HUES64 (cell line): ENCODE measurements around the gene MAP3K9.

ENCODE experiments used
- H3K27ac ChIP-seq: 2 replicates; pipeline ENCODE4 v1.7.0; 2013; ENCODE audit warnings: low read depth, low read length, inconsistent platforms
- H3K27me3 ChIP-seq: 2 replicates; pipeline ENCODE4 v1.6.1; 2013; ENCODE audit warnings: mild to moderate bottlenecking, low read length; ENCODE audit not compliant: insufficient read depth
- H3K36me3 ChIP-seq: 2 replicates; pipeline ENCODE4 v1.6.1; 2013; ENCODE audit warnings: mild to moderate bottlenecking, low read length; ENCODE audit not compliant: insufficient read depth
- H3K4me1 ChIP-seq: 2 replicates; pipeline ENCODE4 v1.6.1; 2013; ENCODE audit warnings: mild to moderate bottlenecking, low read length, moderate library complexity; ENCODE audit not compliant: insufficient read depth
- H3K4me3 ChIP-seq: 2 replicates; pipeline ENCODE4 v1.5.1; 2013; ENCODE audit warnings: mild to moderate bottlenecking, low read length, moderate library complexity
- H3K9ac ChIP-seq: 2 replicates; pipeline ENCODE4 v1.6.1; 2013; ENCODE audit warnings: mild to moderate bottlenecking, low read depth, low read length
- H3K9me3 ChIP-seq: 2 replicates; pipeline ENCODE4 v1.6.1; 2013; ENCODE audit warnings: low read depth, low read length; ENCODE audit not compliant: insufficient read depth
- WGBS: fragments of 150-250, 120-280 bp; methylation state at CpG from one replicate; pipeline ENCODE4 v1.1.7; 2013; ENCODE audit warnings: missing lambda C conversion rate; 5-methylcytosine and 5-hydroxymethylcytosine counted together

The MAP3K9 gene

GRCh38 chr14:70782361-70782760 is 27.0 kb downstream of the MAP3K9 start:
- Histone ChIP-seq H3K27ac (no peak overlapping the region), H3K36me3 (peaks cover 6% of the 10 kb centered on the region; the same call in 1 of the 2 replicates)

DNA sequence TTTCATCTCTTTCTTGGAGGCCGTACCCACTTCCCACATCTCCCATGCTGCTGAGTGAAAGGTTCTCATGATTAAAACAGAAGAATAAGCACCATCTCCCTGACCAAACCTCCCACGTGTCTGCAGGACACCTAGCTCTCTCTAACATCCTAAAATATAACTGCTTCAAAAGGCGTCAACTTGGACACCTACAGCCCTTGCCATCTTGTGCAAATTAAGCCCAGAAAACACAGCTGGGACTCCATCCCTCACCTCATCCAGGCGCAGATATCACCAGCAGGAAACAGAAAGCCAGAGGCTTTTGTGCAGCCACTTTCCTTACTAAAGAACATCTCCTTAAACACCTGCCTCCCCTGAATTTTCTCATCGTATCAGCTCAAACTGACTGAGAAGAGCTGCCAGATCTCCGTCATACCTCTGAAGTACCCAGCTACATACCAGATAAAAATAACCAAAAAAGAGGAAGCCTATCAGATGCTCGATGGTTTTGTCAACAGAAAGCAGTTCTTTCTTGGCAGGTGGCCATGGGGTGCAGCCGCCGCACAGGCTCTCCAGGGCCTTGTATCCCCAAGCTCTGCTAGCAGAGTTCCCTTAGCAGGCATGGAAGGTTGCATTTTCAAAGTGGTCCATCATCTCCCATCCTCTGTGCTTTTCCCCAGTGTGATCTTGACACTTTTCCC is 28.8 kb downstream of the MAP3K9 start:
- no peak overlapping the region for H3K4me3 ChIP-seq
- no peaks in the 10 kb centered on the region for H3K4me1 ChIP-seq
- 91% methylated on average over 9 of the region's 9 CpGs for WGBS
- H3K9ac ChIP-seq = no peak overlapping the region
- no peaks in the 10 kb centered on the region for H3K36me3 ChIP-seq
- H3K27ac ChIP-seq = no peak overlapping the region
- H3K9me3 ChIP-seq = no peaks in the 10 kb centered on the region
- no peaks in the 10 kb centered on the region for H3K27me3 ChIP-seq

More at GRCh38 chr14:70782361-70782760, 27.0 kb downstream of the MAP3K9 start:
- no peak overlapping the region for H3K4me3 ChIP-seq
- H3K9me3 ChIP-seq = no peaks in the 10 kb centered on the region
- 100% methylated on average over 2 of the region's 2 CpGs for WGBS
- H3K9ac ChIP-seq = no peak overlapping the region
- H3K4me1 ChIP-seq = no peaks in the 10 kb centered on the region
- H3K27me3 ChIP-seq = no peaks in the 10 kb centered on the region

- Histone ChIP-seq H3K36me3 (no peaks in the 10 kb centered on the region), H3K4me1 (no peaks in the 10 kb centered on the region), H3K9me3 (no peaks in the 10 kb centered on the region), H3K27me3 (no peaks in the 10 kb centered on the region), H3K9ac (no peak overlapping the region), H3K4me3 (no peak overlapping the region), H3K27ac (no peak overlapping the region)
- WGBS = 94% methylated on average over 4 of the region's 4 CpGs
These were observed 29.6 kb downstream of the MAP3K9 start for GRCh38 chr14:70779667-70780066.

GRCh38 chr14:70776197-70776596 is 33.1 kb downstream of the MAP3K9 start:
- Histone ChIP-seq H3K9ac (no peak overlapping the region), H3K27ac (no peak overlapping the region), H3K9me3 (no peaks in the 10 kb centered on the region), H3K4me3 (no peak overlapping the region), H3K36me3 (no peaks in the 10 kb centered on the region), H3K27me3 (no peaks in the 10 kb centered on the region), H3K4me1 (peaks cover 14% of the 10 kb centered on the region)
- 100% methylated on average over 1 of the region's 2 CpGs for WGBS

GRCh38 chr14:70773182-70773862 is 36.0 kb downstream of the MAP3K9 start:
- no peak overlapping the region for H3K9ac ChIP-seq
- no peaks in the 10 kb centered on the region for H3K27me3 ChIP-seq
- H3K4me1 ChIP-seq = peaks cover 18% of the 10 kb centered on the region
- no peaks in the 10 kb centered on the region for H3K9me3 ChIP-seq
- no peak overlapping the region for H3K4me3 ChIP-seq
- peaks cover 5% of the 10 kb centered on the region; the same call in 1 of the 2 replicates for H3K36me3 ChIP-seq
- 93% methylated on average over 3 of the region's 3 CpGs for WGBS
- H3K27ac ChIP-seq = no peak overlapping the region

DNA sequence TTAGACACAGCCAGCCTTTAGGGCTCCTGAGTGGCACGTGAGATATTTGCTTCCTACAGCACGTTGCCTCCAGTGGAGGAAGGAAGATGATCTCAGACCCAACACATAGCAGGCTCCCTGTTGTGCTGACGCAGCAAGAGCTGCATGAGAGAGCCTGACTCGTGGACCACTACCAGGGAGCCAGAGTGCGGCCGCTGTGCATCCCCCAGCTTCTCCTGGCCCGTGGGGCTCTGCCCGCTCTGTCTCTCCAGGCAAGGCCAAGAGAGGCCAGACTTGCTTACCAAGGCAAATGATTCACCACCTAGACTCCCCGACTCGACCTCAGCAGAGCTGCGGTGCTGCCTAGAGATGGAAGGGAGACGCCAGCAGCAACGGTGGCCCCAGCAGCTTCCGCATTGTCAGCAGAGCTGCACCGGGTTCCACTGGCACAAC is 37.5 kb downstream of the MAP3K9 start:
- 58% methylated on average over 15 of the region's 15 CpGs for WGBS
- Histone ChIP-seq H3K9me3 (no peaks in the 10 kb centered on the region), H3K9ac (peak overlapping the region; percentile 30; the same call in 1 of the 2 replicates)

GRCh38 chr14:70770490-70770889 is 38.8 kb downstream of the MAP3K9 start:
- Histone ChIP-seq H3K4me1 (peaks cover 19% of the 10 kb centered on the region), H3K36me3 (peaks cover 5% of the 10 kb centered on the region; the same call in 1 of the 2 replicates), H3K27me3 (no peaks in the 10 kb centered on the region), H3K4me3 (no peak overlapping the region), H3K9ac (no peak overlapping the region), H3K9me3 (no peaks in the 10 kb centered on the region), H3K27ac (no peak overlapping the region)
- 94% methylated on average over 6 of the region's 7 CpGs for WGBS

More for the DNA sequence above, 37.5 kb downstream of the MAP3K9 start:
- Histone ChIP-seq H3K4me3 (no peak overlapping the region), H3K36me3 (peaks cover 5% of the 10 kb centered on the region; the same call in 1 of the 2 replicates), H3K27me3 (no peaks in the 10 kb centered on the region), H3K4me1 (peaks cover 19% of the 10 kb centered on the region), H3K27ac (0 out of 2 replicates have a peak overlapping the region, but pooled peaks have one; percentile 31)

DNA sequence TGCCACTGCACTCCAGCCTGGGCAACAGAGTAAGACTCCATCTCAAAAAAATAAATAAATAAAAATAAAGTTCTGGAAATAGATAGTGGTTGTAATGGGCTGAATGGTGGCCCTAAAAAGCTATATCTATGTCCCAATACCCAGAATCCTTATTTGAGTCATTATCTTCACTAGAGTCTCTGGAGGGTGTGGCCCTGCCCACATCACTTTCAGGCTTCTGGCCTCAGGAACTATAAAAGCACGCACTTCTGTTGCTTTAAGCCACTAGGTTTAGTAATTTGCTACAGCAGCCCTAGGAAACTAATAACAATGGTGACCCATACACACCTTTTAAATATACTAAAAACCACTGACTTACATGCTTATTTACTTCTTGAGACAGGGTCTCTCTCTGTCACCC is 49.9 kb downstream of the MAP3K9 start:
- Histone ChIP-seq H3K4me3 (no peak overlapping the region), H3K9me3 (no peaks in the 10 kb centered on the region), H3K4me1 (no peaks in the 10 kb centered on the region), H3K36me3 (peaks cover 49% of the 10 kb centered on the region), H3K27me3 (no peaks in the 10 kb centered on the region), H3K9ac (no peak overlapping the region), H3K27ac (no peak overlapping the region)
- WGBS = 94% methylated on average over 1 of the region's 1 CpG

GRCh38 chr14:70755655-70756054 is 53.7 kb downstream of the MAP3K9 start:
- H3K4me3 ChIP-seq = no peak overlapping the region
- H3K9ac ChIP-seq = no peak overlapping the region
- no peaks in the 10 kb centered on the region for H3K9me3 ChIP-seq
- no peak overlapping the region for H3K27ac ChIP-seq
- H3K27me3 ChIP-seq = no peaks in the 10 kb centered on the region
- H3K36me3 ChIP-seq = peaks cover 61% of the 10 kb centered on the region
- no peaks in the 10 kb centered on the region for H3K4me1 ChIP-seq

DNA sequence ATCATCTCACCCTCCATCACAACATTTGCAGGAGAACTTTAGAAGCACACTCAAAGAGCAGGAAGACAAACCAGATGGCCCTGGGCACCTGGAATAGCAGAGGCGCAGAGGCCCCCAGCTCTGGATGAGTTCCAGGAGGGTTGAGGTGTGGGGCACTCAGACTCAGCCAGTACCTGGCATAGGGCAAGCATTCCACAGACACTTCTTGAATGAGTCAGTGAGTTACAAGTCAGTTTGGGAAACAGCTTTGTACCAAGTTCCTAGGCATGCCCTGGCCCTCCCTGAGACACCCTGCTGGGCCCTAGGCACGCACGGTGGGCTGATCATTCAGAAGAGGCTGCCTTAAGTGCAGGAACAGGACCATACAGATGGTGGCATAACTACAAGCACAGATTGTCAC is 54.3 kb downstream of the MAP3K9 start:
- H3K36me3 ChIP-seq = peaks cover 56% of the 10 kb centered on the region
- H3K27ac ChIP-seq = no peak overlapping the region
- no peaks in the 10 kb centered on the region for H3K9me3 ChIP-seq
- no peak overlapping the region for H3K4me3 ChIP-seq
- H3K4me1 ChIP-seq = no peaks in the 10 kb centered on the region
- 78% methylated on average over 3 of the region's 3 CpGs for WGBS
- H3K9ac ChIP-seq = no peak overlapping the region
- H3K27me3 ChIP-seq = no peaks in the 10 kb centered on the region

GRCh38 chr14:70753518-70753953 is 55.8 kb downstream of the MAP3K9 start:
- Histone ChIP-seq H3K9me3 (no peaks in the 10 kb centered on the region), H3K27ac (no peak overlapping the region), H3K4me3 (no peak overlapping the region), H3K27me3 (no peaks in the 10 kb centered on the region), H3K4me1 (no peaks in the 10 kb centered on the region), H3K36me3 (peaks cover 65% of the 10 kb centered on the region), H3K9ac (no peak overlapping the region)
- WGBS = 86% methylated on average over 4 of the region's 4 CpGs
